HG02759 (cell line): ENCODE measurements around the gene LPAR2.
"Not testable (repeated sequence)": the region's sequence is repeated elsewhere in the genome, so short reads cannot be mapped to it uniquely, and the experiment has no call there.

Source experiments
- ATAC-seq: cut with Tn5 transposase; IDR thresholded peaks from one replicate; pipeline ENCODE4 v1.9.1; 2021; ENCODE audit warnings: mild to moderate bottlenecking, moderate library complexity; ENCODE audit not compliant: unreplicated experiment

LPAR2 gene

GRCh38 chr19:19627621-19628500 lies at the start of gene LPAR2:
Gene LPAR2 (minus strand): TSS chr19:19628220. CDS start chr19:19627275, 945 bp downstream.
- peak; percentile 74 for ATAC-seq

- ATAC-seq = no peak
Observed at GRCh38 chr19:19677579-19677978, 49.6 kb upstream of the LPAR2 start.

DNA sequence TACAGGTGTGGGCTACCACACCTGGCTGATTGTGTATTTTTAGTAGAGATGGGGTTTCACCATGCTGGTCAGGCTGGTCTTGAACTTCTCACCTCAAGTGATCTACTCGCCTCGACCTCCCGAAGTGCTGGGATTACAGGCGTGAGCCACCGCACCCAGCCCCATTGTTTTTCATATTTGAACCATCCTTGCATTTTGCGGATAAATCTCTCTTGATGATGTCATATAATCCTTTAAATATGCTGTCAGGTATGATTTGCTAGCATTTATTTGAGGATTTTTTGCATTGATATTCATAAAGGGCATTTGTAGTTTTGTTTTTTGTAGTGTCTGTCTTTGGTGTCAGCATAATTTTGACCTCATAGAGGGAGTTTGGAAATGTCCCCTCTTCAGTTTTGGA lies 46.3 kb upstream of the LPAR2 start:
- ATAC-seq = no peak

DNA sequence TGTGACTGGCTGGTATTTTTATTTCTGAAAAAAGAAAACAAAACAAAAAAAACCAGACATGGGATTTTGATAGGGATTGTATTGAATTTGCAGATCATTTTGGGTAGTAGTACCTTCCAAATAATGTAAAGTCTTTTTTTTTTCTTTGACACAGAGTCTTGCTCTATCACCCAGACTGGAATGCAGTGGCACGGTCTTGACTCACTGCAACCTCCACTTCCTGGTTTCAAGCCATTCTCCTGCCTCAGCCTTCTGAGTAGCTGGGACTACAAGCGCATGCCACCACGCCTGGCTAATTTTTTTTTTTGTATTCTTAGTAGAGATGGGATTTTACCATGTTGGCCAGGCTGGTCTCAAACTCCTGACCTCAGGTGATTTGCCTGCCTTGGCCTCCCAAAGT lies 44.8 kb upstream of the LPAR2 start:
- no peak for ATAC-seq

GRCh38 chr19:19670070-19670551 lies 42.1 kb upstream of the LPAR2 start:
- no peak for ATAC-seq

DNA sequence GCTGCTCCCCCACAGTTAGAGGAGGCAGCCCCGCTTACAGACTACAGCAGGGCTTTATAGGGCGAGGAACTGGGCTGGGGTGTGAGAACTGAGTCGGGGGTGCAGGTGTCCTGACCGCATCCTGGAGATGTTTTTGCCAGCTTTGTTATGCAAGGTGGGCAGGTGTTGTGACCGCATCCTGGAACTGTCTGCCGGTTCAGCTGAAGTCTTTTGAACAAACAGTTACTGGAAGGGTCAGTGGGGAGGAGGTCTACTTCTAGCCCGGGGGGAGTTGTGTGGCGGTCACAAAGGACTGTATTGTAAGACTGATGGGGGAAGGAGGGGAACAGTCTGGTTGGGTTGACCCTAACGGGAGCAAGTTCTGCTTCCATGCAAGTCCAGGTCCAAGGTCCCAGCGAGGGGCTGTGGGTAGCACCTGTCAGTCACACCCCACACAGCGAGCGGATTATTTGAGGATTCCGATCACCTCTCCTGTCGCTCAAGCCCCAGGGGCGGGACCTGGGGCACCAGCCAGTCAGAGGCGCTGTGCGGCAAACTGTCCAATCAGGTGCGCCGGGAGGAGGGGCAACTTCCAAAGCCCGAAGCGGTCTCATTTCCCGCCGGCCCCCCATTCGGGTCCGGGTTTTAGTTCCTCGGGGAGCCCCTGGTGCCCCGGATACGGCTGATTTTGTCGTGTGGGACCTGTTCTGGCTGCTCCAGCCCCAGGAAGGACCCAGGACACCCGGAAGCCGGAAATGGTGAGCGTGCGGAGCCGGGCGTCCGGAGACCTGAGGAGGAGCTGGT lies 40.4 kb upstream of the LPAR2 start, which contains the start of gene ZNF101:
Gene ZNF101, plus strand, starts transcription at position 610 of the 783 bp plus-strand sequence. Its CDS starts 125 bp downstream, at position 735.
- peak; percentile 70 for ATAC-seq

- not testable (repeated sequence) for ATAC-seq
Observed at GRCh38 chr19:19665420-19665948, 37.5 kb upstream of the LPAR2 start.

GRCh38 chr19:19663256-19664120 lies 35.5 kb upstream of the LPAR2 start, which contains the start of gene ATP13A1:
Gene ATP13A1 (minus strand): TSS chr19:19663676. CDS start chr19:19663666, 10 bp downstream.
- peak; percentile 82 for ATAC-seq

GRCh38 chr19:19662871-19663255 lies 34.8 kb upstream of the LPAR2 start:
- no peak for ATAC-seq

- ATAC-seq = no peak
Observed at GRCh38 chr19:19662344-19662743, 34.3 kb upstream of the LPAR2 start.

DNA sequence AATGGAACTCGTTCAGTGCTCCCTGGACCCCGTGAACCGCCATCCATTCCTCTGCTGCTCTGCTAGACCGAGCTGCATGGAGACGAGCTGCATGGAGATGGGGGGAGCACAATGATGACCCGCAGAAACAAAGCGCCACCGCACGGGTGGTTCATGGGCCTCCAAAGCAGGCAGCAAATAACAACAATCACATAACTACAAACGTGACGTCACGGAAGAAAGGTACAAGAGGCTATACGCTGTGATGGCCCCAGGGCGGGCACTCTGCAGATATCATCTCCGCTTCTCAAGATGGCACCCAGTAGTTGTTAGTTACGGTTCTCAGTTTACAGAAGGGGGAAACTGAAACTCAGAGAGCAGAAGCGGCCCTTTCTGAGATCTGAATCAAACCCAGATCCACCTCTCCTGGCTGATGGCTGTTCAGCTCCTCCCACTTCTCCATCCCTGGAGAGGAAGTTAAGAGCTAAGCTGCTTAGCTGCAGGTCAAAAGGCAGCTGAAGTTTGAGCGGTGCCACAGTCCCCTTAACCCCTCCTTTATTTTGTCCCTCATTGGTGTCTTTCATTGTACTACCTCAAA lies 33.7 kb upstream of the LPAR2 start:
- ATAC-seq = peak; percentile 24

DNA sequence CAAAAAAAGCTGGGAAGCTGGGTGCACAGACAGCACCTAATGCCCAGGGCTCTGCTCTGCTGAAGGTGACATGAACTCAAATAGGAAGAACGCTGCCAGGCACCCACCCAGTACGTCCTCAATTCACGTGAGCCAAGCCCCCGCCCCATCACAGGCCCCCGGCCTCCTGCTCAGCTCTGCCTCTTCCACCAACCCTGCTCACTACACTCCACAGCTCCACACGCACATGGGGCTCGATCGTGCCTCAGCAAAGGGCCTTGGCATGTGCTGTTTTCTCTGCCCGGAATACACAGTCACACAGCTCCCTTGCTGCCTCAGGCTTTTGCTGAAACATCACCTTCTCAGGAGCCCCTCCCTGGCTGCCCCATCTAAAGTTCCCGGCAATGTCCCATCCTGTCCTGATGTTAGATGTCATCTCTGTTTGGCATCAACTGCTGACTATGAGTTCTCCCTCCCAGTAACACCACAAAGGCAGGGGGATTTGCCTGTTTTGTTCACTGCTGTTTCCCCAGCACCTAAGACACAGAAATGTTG lies 33.2 kb upstream of the LPAR2 start:
- ATAC-seq = no peak

- ATAC-seq = no peak
Observed at GRCh38 chr19:19659646-19660245, 31.7 kb upstream of the LPAR2 start.

GRCh38 chr19:19657397-19657783 lies 29.4 kb upstream of the LPAR2 start:
- ATAC-seq = no peak

GRCh38 chr19:19656451-19657396 lies 28.7 kb upstream of the LPAR2 start:
- no peak for ATAC-seq

DNA sequence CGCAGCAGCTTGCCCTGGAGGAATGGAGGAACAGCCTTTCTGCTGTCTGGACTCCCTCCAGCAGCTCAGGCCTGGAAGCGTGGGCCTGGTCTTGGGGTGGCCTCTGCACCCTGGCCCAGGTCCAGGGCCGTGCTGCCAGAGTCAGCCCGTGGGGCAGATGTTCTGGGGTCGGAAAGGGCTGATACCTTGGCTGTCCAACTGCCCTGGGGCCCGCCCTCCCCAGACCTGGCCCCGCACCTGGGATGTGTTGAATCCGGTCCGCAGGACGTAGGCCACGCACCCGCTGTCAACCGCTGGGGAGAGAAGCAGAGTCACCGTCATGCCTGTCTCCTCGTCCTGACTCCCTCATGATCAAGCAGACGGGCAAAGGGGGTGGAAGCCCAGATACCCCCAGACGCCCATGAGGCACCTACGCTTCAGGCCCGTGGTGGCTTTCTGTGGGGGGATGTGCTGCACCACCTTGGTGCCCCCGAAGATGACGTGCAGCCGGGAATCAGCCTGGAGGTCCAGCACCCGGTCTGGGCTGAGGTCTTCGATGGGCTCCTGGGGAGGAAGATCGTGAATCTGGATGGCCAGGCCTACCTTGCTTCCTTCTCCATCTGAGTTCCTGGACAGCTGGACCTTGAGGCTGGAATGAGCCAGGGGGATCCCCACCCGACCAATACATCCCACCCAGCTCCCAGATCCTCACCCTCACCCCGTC lies 27.8 kb upstream of the LPAR2 start:
- ATAC-seq = no peak

- no peak for ATAC-seq
Observed at GRCh38 chr19:19655051-19655594, 27.1 kb upstream of the LPAR2 start.
